ENCODE measurements around the gene MLST8. TPM values are rescaled to one million over a fixed set of nuclear protein-coding genes. Genes with fewer than 3 reads are reported as not detected.

The MLST8 gene
- total and polyA plus RNA-seq, 2 donors (not counting 1 experiment from before 2014, with no cell fraction given) = 36.1 to 112 TPM

Other genes with a start within 250 kb of the MLST8 start
- 63.7 and 70.4 TPM in 2 replicates for gene NDUFB10, start 245.9 kb upstream of the MLST8 start, total RNA-seq
- gene NDUFB10, start 245.9 kb upstream of the MLST8 start, polyA plus RNA-seq = 76.9 and 92.6 TPM in 2 replicates
- 3,155 and 3,261 TPM in 2 replicates for gene RPS2, start 240.6 kb upstream of the MLST8 start, total RNA-seq
- gene RPS2, start 240.6 kb upstream of the MLST8 start, polyA plus RNA-seq = 4,202 and 6,138 TPM in 2 replicates
- 0.36 and 0.76 TPM in 2 replicates for gene RNF151, start 238.6 kb upstream of the MLST8 start, total RNA-seq
- 0.13 and 0.27 TPM in 2 replicates for gene RNF151, start 238.6 kb upstream of the MLST8 start, polyA plus RNA-seq
- gene TBL3, start 233.4 kb upstream of the MLST8 start, total RNA-seq = 31.9 and 32.2 TPM in 2 replicates
- 41.2 and 52.2 TPM in 2 replicates for gene TBL3, start 233.4 kb upstream of the MLST8 start, polyA plus RNA-seq
- gene NOXO1, start 224.0 kb upstream of the MLST8 start, total RNA-seq = 0.49 and 0.74 TPM in 2 replicates
- gene NOXO1, start 224.0 kb upstream of the MLST8 start, polyA plus RNA-seq = 0.30 and 1.0 TPM in 2 replicates
- 28.2 and 30.4 TPM in 2 replicates for gene GFER, start 221.3 kb upstream of the MLST8 start, total RNA-seq
- 15.6 and 16.1 TPM in 2 replicates for gene GFER, start 221.3 kb upstream of the MLST8 start, polyA plus RNA-seq
- gene SYNGR3, start 215.5 kb upstream of the MLST8 start, total RNA-seq = 19.8 and 20.8 TPM in 2 replicates
- gene SYNGR3, start 215.5 kb upstream of the MLST8 start, polyA plus RNA-seq = 19.5 and 28.7 TPM in 2 replicates
- gene ZNF598, start 195.6 kb upstream of the MLST8 start, total RNA-seq = 49.5 and 50.3 TPM in 2 replicates
- 61.1 and 61.5 TPM in 2 replicates for gene ZNF598, start 195.6 kb upstream of the MLST8 start, polyA plus RNA-seq
- gene NPW, start 185.7 kb upstream of the MLST8 start, total RNA-seq = 0.70 and 1.7 TPM in 2 replicates
- 0.13 and 0.36 TPM in 2 replicates for gene NPW, start 185.7 kb upstream of the MLST8 start, polyA plus RNA-seq
- 1.9 and 2.2 TPM in 2 replicates for gene NHERF2, start 178.6 kb upstream of the MLST8 start, total RNA-seq
- 1.5 and 1.8 TPM in 2 replicates for gene NHERF2, start 178.6 kb upstream of the MLST8 start, polyA plus RNA-seq
- 14.1 and 17.5 TPM in 2 replicates for gene NTHL1, start 157.6 kb upstream of the MLST8 start, total RNA-seq
- 20.1 and 27.6 TPM in 2 replicates for gene NTHL1, start 157.6 kb upstream of the MLST8 start, polyA plus RNA-seq
- gene TSC2, start 157.5 kb upstream of the MLST8 start, total RNA-seq = 188 and 194 TPM in 2 replicates
- 128 and 134 TPM in 2 replicates for gene TSC2, start 157.5 kb upstream of the MLST8 start, polyA plus RNA-seq
- gene PKD1, start 69.6 kb upstream of the MLST8 start, total RNA-seq = 103 and 116 TPM in 2 replicates
- gene PKD1, start 69.6 kb upstream of the MLST8 start, polyA plus RNA-seq = 97.6 and 100 TPM in 2 replicates
- 0.58 and 0.62 TPM in 2 replicates for gene RAB26, start 56.8 kb upstream of the MLST8 start, total RNA-seq
- 0.95 and 1.2 TPM in 2 replicates for gene RAB26, start 56.8 kb upstream of the MLST8 start, polyA plus RNA-seq
- gene TRAF7, start 49.7 kb upstream of the MLST8 start, total RNA-seq = 42.3 and 50.9 TPM in 2 replicates
- gene TRAF7, start 49.7 kb upstream of the MLST8 start, polyA plus RNA-seq = 30.4 and 46.1 TPM in 2 replicates
- gene CASKIN1, start 8.8 kb upstream of the MLST8 start, total RNA-seq = 0.05 TPM in 1 of 2 replicates, not detected in the other
- 0.01 TPM in 1 of 2 replicates, not detected in the other for gene CASKIN1, start 8.8 kb upstream of the MLST8 start, polyA plus RNA-seq
- 13.1 and 18.3 TPM in 2 replicates for gene BRICD5, start 5.4 kb downstream of the MLST8 start, total RNA-seq
- 11.9 and 16.8 TPM in 2 replicates for gene BRICD5, start 5.4 kb downstream of the MLST8 start, polyA plus RNA-seq
- 15.1 and 16.5 TPM in 2 replicates for gene PGP, start 9.4 kb downstream of the MLST8 start, total RNA-seq
- gene PGP, start 9.4 kb downstream of the MLST8 start, polyA plus RNA-seq = 13.4 and 15.4 TPM in 2 replicates
- gene E4F1, start 18.1 kb downstream of the MLST8 start, total RNA-seq = 41.8 and 43.0 TPM in 2 replicates
- gene E4F1, start 18.1 kb downstream of the MLST8 start, polyA plus RNA-seq = 70.9 and 76.2 TPM in 2 replicates
- 1.1 and 1.6 TPM in 2 replicates for gene DNASE1L2, start 31.0 kb downstream of the MLST8 start, total RNA-seq
- 1.6 TPM in 2 replicates for gene DNASE1L2, start 31.0 kb downstream of the MLST8 start, polyA plus RNA-seq
- gene ECI1, start 46.1 kb downstream of the MLST8 start, total RNA-seq = 38.4 and 46.4 TPM in 2 replicates
- gene ECI1, start 46.1 kb downstream of the MLST8 start, polyA plus RNA-seq = 26.2 and 34.3 TPM in 2 replicates
- 209 and 210 TPM in 2 replicates for gene RNPS1, start 62.7 kb downstream of the MLST8 start, total RNA-seq
- 230 and 265 TPM in 2 replicates for gene RNPS1, start 62.7 kb downstream of the MLST8 start, polyA plus RNA-seq
- 5.1 and 5.4 TPM in 2 replicates for gene ABCA3, start 135.3 kb downstream of the MLST8 start, total RNA-seq
- gene ABCA3, start 135.3 kb downstream of the MLST8 start, polyA plus RNA-seq = 2.4 and 3.1 TPM in 2 replicates
- 4.1 and 5.3 TPM in 2 replicates for gene CCNF, start 224.0 kb downstream of the MLST8 start, total RNA-seq
- 3.2 and 4.7 TPM in 2 replicates for gene CCNF, start 224.0 kb downstream of the MLST8 start, polyA plus RNA-seq

Measured in B cell (primary cell).